GM12878 (cell line): ENCODE data around the gene SLC12A1. TPM values are rescaled to one million over a fixed set of nuclear protein-coding genes. Genes with fewer than 3 reads are reported as not detected.

ENCODE experiments used
- ATF2 ChIP-seq: IDR thresholded peaks from 2 replicates; pipeline ENCODE4 v1.6.1; 2012; ENCODE audit warnings: low read length, inconsistent platforms
- BACH1 ChIP-seq: fragments of 450-650 bp; IDR thresholded peaks from 2 replicates; pipeline ENCODE4 v1.6.1; 2017; ENCODE audit warnings: mild to moderate bottlenecking, borderline replicate concordance
- CBX5 ChIP-seq: sonication (generic); IDR thresholded peaks from 2 replicates; pipeline ENCODE4 v1.6.1; 2016; ENCODE audit warnings: low read depth, moderate library complexity, mild to moderate bottlenecking, inconsistent platforms
- EP300 ChIP-seq, 2 experiments: fragments of 150-350 bp in 1 of 2; IDR thresholded peaks; 2 replicates each; pipeline ENCODE4 v1.6.1; 2011 to 2012; ENCODE audit warnings: low read depth in 2 of 2, low read length in 2 of 2, borderline replicate concordance in 1 of 2, improper control_type of control experiment in 1 of 2, inconsistent platforms in 1 of 2; ENCODE audit not compliant: control insufficient read depth in 1 of 2
- IRF5 ChIP-seq: fragments of 450-650 bp; IDR thresholded peaks from 2 replicates; pipeline ENCODE4 v1.6.1; 2017; ENCODE audit warnings: borderline replicate concordance
- JUNB ChIP-seq: IDR thresholded peaks from 2 replicates; pipeline ENCODE4 v1.6.1; 2016; ENCODE audit warnings: antibody characterized with exemption, mild to moderate bottlenecking
- NFIC ChIP-seq: IDR thresholded peaks from 2 replicates; pipeline ENCODE4 v1.6.1; 2012; ENCODE audit warnings: low read depth, mild to moderate bottlenecking, inconsistent platforms, low read length, moderate library complexity
- PAX8 ChIP-seq: fragments of 450-650 bp; IDR thresholded peaks from 2 replicates; pipeline ENCODE4 v1.6.1; 2017; ENCODE audit warnings: mild to moderate bottlenecking, moderate library complexity
- POLR2A ChIP-seq: IDR thresholded peaks from 2 replicates; pipeline ENCODE4 v1.6.1; 2011; ENCODE audit warnings: low read depth, mild to moderate bottlenecking, low read length
- POLR2AphosphoS2 ChIP-seq: IDR thresholded peaks from 2 replicates; pipeline ENCODE4 v1.6.1; 2011; ENCODE audit warnings: low read depth, mild to moderate bottlenecking, low read length, improper control_type of control experiment, moderate library complexity
- RELA ChIP-seq: fragments of 450-650 bp; IDR thresholded peaks from 2 replicates; pipeline ENCODE4 v1.8.0; 2014; ENCODE audit warnings: borderline replicate concordance; ENCODE audit not compliant: partially characterized antibody
- SMARCA5 ChIP-seq: fragments of 450-650 bp; IDR thresholded peaks from 2 replicates; pipeline ENCODE4 v1.6.1; 2017; ENCODE audit warnings: mild to moderate bottlenecking
- SMC3 ChIP-seq: IDR thresholded peaks from 2 replicates; pipeline ENCODE4 v1.6.1; 2011; ENCODE audit warnings: low read length, improper control_type of control experiment, borderline replicate concordance
- SUPT20H ChIP-seq: IDR thresholded peaks from 2 replicates; pipeline ENCODE4 v1.6.1; 2011; ENCODE audit warnings: low read depth, mild to moderate bottlenecking, low read length, moderate library complexity, borderline replicate concordance; ENCODE audit not compliant: control insufficient read depth
- USF2 ChIP-seq: IDR thresholded peaks from 2 replicates; pipeline ENCODE4 v1.6.1; 2011; ENCODE audit warnings: low read depth, low read length, improper control_type of control experiment, borderline replicate concordance
- ZNF384 ChIP-seq: IDR thresholded peaks from 2 replicates; pipeline ENCODE4 v1.6.1; 2012; ENCODE audit warnings: low read depth, mild to moderate bottlenecking, low read length, improper control_type of control experiment, borderline replicate concordance
- ZNF622 ChIP-seq: fragments of 450-650 bp; IDR thresholded peaks from 2 replicates; pipeline ENCODE4 v1.6.1; 2017; ENCODE audit warnings: mild to moderate bottlenecking, inconsistent platforms
- ZSCAN29 ChIP-seq: fragments of 450-650 bp; IDR thresholded peaks from 2 replicates; pipeline ENCODE4 v1.6.1; 2017; ENCODE audit warnings: mild to moderate bottlenecking, moderate library complexity
- polyA plus RNA-seq, 11 experiments: library from polyadenylated mRNA; depleted of rRNA in 4 of 11; unstranded in 6 of 11; stranded (reverse) in 5 of 11; fragments of >200 nt; fragmentation: Nextera tagmentation in 4 of 11; fragmentation: Illumina TruSeq in 1 of 11; extraction: Ambion mirVana in 4 of 11; extraction: Trizol in 1 of 11; gene quantifications; 1 replicate in 1 of 11; 2 replicates in 10 of 11; pipeline versions ENCODE4 v1.2.1 to v1.2.3, GENCODE V29; 2011 to 2016; ENCODE audit warnings: inconsistent platforms in 2 of 11, missing spikeins in 2 of 11, low read depth in 1 of 11
- total RNA-seq, 4 experiments: library from RNA; depleted of rRNA in 3 of 4; stranded (reverse); fragments of >200 nt in 3 of 4; fragmentation: Illumina TruSeq in 1 of 4; extraction: Trizol in 1 of 4; gene quantifications; 2 replicates each; pipeline versions ENCODE4 v1.2.1 to v1.2.3, GENCODE V29; 2013 to 2021
- TF ChIP-seq, protein P1 (sequence below): fragments of 450-650 bp; IDR thresholded peaks from 2 replicates; pipeline ENCODE4 v1.6.1; 2017; ENCODE audit warnings: mild to moderate bottlenecking, low read depth, inconsistent platforms; ENCODE audit not compliant: poor library complexity, severe bottlenecking
- TF ChIP-seq, protein P2 (sequence below): fragments of 450-650 bp; IDR thresholded peaks from 2 replicates; pipeline ENCODE4 v1.6.1; 2016; ENCODE audit warnings: mild to moderate bottlenecking

Gene SLC12A1
- total and polyA plus RNA-seq, 10 of the 15 experiments (the other 5 are each of a cell fraction or from before 2014, with no cell fraction given) = under 0.01 TPM; not detected in 9

- no peak for TF ChIP-seq SMARCA5
- no peak for TF ChIP-seq SUPT20H
- TF ChIP-seq NFIC = no peak
- TF ChIP-seq, protein P1, sequence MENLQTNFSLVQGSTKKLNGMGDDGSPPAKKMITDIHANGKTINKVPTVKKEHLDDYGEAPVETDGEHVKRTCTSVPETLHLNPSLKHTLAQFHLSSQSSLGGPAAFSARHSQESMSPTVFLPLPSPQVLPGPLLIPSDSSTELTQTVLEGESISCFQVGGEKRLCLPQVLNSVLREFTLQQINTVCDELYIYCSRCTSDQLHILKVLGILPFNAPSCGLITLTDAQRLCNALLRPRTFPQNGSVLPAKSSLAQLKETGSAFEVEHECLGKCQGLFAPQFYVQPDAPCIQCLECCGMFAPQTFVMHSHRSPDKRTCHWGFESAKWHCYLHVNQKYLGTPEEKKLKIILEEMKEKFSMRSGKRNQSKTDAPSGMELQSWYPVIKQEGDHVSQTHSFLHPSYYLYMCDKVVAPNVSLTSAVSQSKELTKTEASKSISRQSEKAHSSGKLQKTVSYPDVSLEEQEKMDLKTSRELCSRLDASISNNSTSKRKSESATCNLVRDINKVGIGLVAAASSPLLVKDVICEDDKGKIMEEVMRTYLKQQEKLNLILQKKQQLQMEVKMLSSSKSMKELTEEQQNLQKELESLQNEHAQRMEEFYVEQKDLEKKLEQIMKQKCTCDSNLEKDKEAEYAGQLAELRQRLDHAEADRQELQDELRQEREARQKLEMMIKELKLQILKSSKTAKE = peak; percentile 79
- TF ChIP-seq ATF2 = no peak
- TF ChIP-seq EP300 (IDR thresholded peaks at IDR 0.05; ENCODE audit: borderline replicate concordance in 1 of 2, control insufficient read depth in 1 of 2, low read depth in 2 of 2, low read length in 2 of 2) = no peak
- no peak for TF ChIP-seq ZNF384
- TF ChIP-seq CBX5 = no peak
- TF ChIP-seq POLR2A = peak; percentile 66; the same call in 1 of the 2 replicates
- TF ChIP-seq USF2 = no peak
- TF ChIP-seq POLR2AphosphoS2 = no peak
- TF ChIP-seq IRF5 = no peak
- TF ChIP-seq ZNF622 = no peak
- no peak for TF ChIP-seq SMC3
- TF ChIP-seq PAX8 = no peak
- TF ChIP-seq, protein P2, sequence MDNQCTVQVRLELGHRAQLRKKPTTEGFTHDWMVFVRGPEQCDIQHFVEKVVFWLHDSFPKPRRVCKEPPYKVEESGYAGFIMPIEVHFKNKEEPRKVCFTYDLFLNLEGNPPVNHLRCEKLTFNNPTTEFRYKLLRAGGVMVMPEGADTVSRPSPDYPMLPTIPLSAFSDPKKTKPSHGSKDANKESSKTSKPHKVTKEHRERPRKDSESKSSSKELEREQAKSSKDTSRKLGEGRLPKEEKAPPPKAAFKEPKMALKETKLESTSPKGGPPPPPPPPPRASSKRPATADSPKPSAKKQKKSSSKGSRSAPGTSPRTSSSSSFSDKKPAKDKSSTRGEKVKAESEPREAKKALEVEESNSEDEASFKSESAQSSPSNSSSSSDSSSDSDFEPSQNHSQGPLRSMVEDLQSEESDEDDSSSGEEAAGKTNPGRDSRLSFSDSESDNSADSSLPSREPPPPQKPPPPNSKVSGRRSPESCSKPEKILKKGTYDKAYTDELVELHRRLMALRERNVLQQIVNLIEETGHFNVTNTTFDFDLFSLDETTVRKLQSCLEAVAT = no peak
- TF ChIP-seq BACH1 = no peak
- TF ChIP-seq RELA = no peak
- TF ChIP-seq ZSCAN29 = no peak
- no peak for TF ChIP-seq JUNB
These were observed 125.9 kb downstream of the SLC12A1 start (continued) for GRCh38 chr15:48331796-48332641.
